22Rv1 (cell line): ENCODE results near the gene ADO.

ENCODE experiments used
- ZFX ChIP-seq: fragments of 450-650 bp; IDR thresholded peaks from 2 replicates; pipeline ENCODE4 v1.6.1; 2017; ENCODE audit warnings: antibody characterized with exemption, borderline replicate concordance
- TF ChIP-seq, protein P1 (sequence below): fragments of 450-650 bp; IDR thresholded peaks from 2 replicates; pipeline ENCODE4 v1.5.1; 2017; ENCODE audit warnings: mild to moderate bottlenecking

DNA sequence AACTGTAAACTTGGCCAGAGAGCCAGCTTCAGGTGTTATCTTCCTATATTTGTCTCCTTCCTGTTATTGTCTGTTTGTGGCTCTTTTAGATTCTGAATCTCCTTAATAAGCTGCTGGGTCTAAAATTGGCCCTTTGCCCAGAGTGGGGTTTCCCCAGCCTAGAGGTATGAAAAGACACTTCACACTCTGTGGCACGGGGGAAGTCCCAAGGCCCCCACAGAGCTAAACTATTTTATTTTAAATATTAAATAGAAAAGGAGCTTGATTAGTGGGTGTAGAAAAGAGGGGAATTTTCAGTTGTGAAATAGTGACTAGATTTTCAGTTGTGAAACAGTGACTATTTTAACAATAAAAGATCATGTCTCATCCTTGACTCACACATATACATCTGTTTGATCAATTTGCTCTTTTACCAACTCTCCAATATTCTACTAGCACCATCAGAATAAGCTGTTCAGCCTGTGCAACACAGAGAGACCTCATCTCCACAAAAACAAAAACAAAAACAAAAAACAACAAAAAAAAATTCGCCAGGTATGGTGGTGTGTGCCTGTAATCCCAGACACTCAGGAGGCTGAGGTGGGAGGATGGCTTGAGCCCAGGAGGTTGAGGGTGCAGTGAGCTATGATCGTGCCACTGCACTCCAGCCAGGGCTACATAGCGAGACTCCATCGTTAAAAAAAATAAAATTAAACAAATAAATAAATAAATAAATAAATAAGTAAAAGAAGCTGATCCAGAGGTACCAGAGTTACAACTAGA is 24.9 kb upstream of the ADO start:
- TF ChIP-seq, protein P1, sequence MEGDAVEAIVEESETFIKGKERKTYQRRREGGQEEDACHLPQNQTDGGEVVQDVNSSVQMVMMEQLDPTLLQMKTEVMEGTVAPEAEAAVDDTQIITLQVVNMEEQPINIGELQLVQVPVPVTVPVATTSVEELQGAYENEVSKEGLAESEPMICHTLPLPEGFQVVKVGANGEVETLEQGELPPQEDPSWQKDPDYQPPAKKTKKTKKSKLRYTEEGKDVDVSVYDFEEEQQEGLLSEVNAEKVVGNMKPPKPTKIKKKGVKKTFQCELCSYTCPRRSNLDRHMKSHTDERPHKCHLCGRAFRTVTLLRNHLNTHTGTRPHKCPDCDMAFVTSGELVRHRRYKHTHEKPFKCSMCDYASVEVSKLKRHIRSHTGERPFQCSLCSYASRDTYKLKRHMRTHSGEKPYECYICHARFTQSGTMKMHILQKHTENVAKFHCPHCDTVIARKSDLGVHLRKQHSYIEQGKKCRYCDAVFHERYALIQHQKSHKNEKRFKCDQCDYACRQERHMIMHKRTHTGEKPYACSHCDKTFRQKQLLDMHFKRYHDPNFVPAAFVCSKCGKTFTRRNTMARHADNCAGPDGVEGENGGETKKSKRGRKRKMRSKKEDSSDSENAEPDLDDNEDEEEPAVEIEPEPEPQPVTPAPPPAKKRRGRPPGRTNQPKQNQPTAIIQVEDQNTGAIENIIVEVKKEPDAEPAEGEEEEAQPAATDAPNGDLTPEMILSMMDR = no peak
- no peak for TF ChIP-seq ZFX
